ENCODE measurements around the gene BCDIN3D. TPM values are rescaled to one million over a fixed set of nuclear protein-coding genes. Genes with fewer than 3 reads are reported as not detected.

BCDIN3D gene
- total and polyA plus RNA-seq, 2 donors (not counting 3 experiments of a cell fraction or from before 2014, with no cell fraction given), result 1.8 to 3.1 TPM

GRCh38 chr12:49876070-49876469, 33.2 kb upstream of the BCDIN3D start:
- ChIA-PET POLR2A (no interaction called here), CTCF (no interaction called here)

More at GRCh38 chr12:49876070-49876469, 33.2 kb upstream of the BCDIN3D start:
- dilution Hi-C loops (cut with MboI; ENCODE audit: extremely low pct_ligation_motif_present, low sequenced_read_pairs), result no loop called here
- intact Hi-C loops (cut with micrococcal nuclease), result no loop called here
- Histone ChIP-seq H3K9ac (replicated peaks; ENCODE audit: extremely low read depth, insufficient read depth, low read length) (no peak overlapping the region), H3K79me2 (ENCODE audit: control insufficient read depth, insufficient read depth, low read length) (no peaks in the 10 kb centered on the region), H3K36me3 (ENCODE audit: control insufficient read depth in 2 of 2, extremely low read depth in 1 of 2, insufficient read depth in 2 of 2, low read length in 2 of 2) (no peaks in the 10 kb centered on the region), H4K20me1 (replicated peaks; ENCODE audit: control insufficient read depth, extremely low read depth, insufficient read depth, low read length) (no peaks in the 10 kb centered on the region), H3K4me1 (ENCODE audit: control insufficient read depth, extremely low read depth, insufficient read depth, low read length) (no peaks in the 10 kb centered on the region), H3K4me3 (replicated peaks in 1 of 3; ENCODE audit: insufficient read depth in 1 of 3, low read depth in 1 of 3, low read length in 3 of 3) (no peak overlapping the region), H3K9me1 (replicated peaks; ENCODE audit: control insufficient read depth, extremely low read depth, insufficient read depth, low read length) (no peaks in the 10 kb centered on the region), H3K27ac (ENCODE audit: insufficient read depth, low read depth, low read length) (no peak overlapping the region), H2AFZ (ENCODE audit: low read depth, low read length) (no peak overlapping the region), H3K4me2 (ENCODE audit: insufficient read depth, low read length) (no peak overlapping the region), H3K27me3 (ENCODE audit: control insufficient read depth in 2 of 2, insufficient read depth in 2 of 2, low read length in 2 of 2) (peaks cover 0 to 6% of the 10 kb centered on the region in 2 experiments), H3K9me3 (replicated peaks; ENCODE audit: control insufficient read depth, insufficient read depth, low read length) (no peaks in the 10 kb centered on the region)
- no peak for DNase-seq (ENCODE audit: low read depth, low spot score)
- no TSS peak for BruUV-seq (replicated peaks)
- FAIRE-seq, result no peak
- no peak for TF ChIP-seq POLR2AphosphoS5 (IDR thresholded peaks at IDR 0.05; ENCODE audit: insufficient read depth, low read depth, low read length)
- TF ChIP-seq GATA2 (IDR thresholded peaks at IDR 0.05; ENCODE audit: insufficient read depth, insufficient read length, low read depth, low read length), result no peak
- TF ChIP-seq POLR2A (IDR thresholded peaks at IDR 0.05; ENCODE audit: low read depth, low read length), result no peak
- no peak for TF ChIP-seq EZH2 (IDR thresholded peaks at IDR 0.05; ENCODE audit: borderline replicate concordance, low read depth, low read length, severe bottlenecking)
- TF ChIP-seq, protein P1, sequence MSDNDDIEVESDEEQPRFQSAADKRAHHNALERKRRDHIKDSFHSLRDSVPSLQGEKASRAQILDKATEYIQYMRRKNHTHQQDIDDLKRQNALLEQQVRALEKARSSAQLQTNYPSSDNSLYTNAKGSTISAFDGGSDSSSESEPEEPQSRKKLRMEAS (IDR thresholded peaks at IDR 0.05; ENCODE audit: insufficient read depth, insufficient read length), result no peak
- TF ChIP-seq, protein P2, sequence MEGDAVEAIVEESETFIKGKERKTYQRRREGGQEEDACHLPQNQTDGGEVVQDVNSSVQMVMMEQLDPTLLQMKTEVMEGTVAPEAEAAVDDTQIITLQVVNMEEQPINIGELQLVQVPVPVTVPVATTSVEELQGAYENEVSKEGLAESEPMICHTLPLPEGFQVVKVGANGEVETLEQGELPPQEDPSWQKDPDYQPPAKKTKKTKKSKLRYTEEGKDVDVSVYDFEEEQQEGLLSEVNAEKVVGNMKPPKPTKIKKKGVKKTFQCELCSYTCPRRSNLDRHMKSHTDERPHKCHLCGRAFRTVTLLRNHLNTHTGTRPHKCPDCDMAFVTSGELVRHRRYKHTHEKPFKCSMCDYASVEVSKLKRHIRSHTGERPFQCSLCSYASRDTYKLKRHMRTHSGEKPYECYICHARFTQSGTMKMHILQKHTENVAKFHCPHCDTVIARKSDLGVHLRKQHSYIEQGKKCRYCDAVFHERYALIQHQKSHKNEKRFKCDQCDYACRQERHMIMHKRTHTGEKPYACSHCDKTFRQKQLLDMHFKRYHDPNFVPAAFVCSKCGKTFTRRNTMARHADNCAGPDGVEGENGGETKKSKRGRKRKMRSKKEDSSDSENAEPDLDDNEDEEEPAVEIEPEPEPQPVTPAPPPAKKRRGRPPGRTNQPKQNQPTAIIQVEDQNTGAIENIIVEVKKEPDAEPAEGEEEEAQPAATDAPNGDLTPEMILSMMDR (IDR thresholded peaks at IDR 0.05; ENCODE audit: extremely low read depth in 1 of 2, insufficient read depth in 1 of 2, low read depth in 1 of 2, low read length in 2 of 2), result no peak
- no peak for TF ChIP-seq FOS (IDR thresholded peaks at IDR 0.05; ENCODE audit: borderline replicate concordance, insufficient read depth, low read length)
